GM18867 (cell line): ENCODE results near the gene CDK5.

Experiments
- ATAC-seq: cut with Tn5 transposase; IDR thresholded peaks from one replicate; pipeline ENCODE4 v1.9.1; 2021; ENCODE audit warnings: mild to moderate bottlenecking, moderate library complexity; ENCODE audit not compliant: unreplicated experiment

CDK5 gene

DNA sequence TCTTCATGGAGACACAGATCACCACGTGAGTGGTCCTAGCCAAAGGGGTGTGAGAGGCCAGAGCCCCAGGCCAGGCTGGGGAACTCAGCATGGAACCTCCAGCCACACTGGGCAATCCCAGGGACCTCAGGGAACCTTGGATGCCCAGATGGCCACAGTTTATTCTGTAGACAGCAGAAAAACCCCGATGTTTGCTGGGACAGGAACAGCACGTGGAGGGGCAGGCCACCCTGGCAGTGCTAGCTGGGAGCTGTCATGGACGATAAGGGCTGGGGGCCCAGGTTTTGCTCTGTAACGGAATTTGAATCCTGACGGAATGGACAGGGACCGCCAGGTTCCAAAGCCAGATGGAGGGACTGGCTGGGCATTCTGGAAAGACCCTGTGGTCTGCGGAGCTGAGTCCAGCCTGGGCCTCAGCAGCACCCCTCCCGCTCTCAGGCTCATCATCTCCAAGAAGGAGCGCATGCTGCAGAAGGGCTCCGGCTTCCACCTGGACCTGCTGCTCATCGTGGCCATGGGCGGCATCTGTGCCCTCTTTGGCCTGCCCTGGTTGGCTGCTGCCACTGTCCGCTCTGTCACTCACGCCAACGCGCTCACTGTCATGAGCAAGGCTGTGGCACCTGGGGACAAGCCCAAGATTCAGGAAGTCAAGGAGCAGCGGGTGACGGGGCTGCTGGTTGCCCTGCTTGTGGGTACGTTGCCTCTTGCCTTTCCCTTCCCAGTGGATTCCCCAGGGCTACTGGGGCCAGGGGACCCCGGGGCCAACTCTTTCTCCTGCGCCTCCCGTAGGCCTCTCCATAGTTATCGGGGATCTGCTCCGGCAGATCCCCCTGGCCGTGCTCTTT, 17.3 kb upstream of the CDK5 start:
- no peak for ATAC-seq

DNA sequence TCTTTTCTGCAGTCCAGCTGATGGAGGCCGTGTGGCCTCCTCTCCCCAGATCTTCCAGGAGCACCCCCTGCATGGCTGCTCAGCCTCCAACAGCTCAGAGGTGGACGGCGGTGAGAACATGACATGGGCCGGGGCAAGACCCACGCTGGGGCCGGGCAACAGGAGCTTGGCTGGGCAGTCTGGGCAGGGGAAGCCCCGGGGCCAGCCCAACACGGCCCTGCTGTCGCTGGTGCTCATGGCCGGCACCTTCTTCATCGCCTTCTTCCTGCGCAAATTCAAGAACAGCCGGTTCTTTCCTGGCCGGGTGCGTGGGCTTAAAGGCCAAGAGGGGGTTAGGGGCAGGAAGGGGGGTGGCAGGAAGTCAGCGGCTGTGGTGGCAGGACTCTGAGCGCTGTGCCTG, 16.3 kb upstream of the CDK5 start:
- ATAC-seq: no peak

DNA sequence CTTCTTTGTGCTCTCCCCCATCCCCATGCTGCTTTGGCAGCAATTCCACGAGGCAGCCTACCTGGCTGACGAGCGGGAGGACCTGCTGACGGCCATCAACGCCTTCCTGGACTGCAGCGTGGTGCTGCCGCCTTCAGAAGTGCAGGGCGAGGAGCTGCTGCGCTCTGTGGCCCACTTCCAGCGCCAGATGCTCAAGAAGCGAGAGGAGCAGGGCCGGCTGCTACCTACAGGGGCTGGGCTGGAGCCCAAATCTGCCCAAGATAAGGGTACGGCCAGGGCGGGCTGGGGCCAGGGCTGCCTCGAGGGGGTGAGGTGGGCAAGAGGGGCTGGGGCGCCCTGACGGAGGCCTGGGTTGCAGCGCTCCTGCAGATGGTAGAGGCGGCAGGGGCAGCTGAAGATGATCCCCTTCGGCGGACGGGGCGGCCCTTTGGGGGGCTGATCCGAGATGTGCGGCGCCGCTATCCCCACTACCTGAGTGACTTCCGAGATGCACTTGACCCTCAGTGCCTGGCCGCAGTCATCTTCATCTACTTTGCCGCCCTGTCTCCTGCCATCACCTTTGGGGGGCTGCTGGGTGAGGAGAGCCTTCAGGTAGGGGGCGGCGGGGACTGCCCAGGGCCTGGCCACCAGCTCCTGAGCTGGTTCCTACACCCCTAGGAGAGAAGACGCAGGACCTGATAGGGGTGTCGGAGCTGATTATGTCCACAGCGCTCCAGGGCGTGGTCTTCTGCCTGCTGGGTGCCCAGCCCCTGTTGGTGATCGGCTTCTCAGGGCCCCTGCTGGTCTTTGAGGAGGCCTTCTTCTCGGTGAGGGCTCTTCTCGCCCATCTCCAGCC, 13.6 kb upstream of the CDK5 start:
- ATAC-seq: no peak

DNA sequence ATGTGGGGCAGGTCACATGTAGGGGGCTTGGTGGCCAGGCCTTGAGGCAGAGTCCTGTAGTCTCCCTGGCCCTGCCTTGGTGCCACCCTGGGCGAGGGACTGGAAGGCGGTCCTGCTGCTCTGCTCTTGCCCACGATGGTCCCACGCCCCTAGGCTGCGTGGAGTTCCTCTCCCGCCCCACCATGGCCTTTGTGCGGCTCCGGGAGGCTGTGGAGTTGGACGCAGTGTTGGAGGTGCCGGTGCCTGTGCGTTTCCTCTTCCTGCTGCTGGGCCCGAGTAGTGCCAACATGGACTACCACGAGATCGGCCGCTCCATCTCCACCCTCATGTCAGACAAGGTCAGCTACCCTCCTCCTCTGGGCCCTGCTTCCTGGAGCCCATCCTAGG, 12.9 kb upstream of the CDK5 start:
- ATAC-seq: no peak

DNA sequence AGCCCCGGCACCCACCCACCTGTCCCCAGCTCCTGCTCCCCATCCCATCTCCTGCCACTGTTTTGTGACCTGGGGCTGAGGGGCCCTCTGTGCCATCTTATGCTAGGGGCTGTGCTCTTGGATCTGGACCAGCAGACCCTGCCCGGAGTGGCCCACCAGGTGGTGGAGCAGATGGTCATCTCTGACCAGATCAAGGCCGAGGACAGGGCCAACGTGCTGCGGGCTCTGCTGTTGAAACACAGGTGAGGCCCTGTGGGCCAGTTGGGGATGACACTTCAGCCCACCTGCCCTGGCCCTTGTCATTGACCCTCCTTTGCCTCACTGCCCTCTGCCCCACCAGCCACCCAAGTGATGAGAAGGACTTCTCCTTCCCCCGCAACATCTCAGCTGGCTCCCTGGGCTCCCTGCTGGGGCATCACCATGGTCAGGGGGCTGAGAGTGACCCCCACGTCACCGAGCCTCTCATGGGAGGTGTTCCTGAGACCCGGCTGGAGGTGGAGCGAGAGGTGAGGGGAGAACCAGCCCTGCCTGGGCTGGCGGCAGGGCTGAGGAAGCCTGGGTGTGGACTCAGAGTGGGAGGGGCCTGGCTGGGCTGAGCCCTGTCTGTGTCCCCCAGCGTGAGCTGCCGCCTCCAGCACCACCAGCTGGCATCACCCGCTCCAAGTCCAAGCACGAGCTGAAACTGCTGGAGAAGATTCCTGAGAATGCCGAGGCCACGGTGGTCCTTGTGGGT, 12.3 kb upstream of the CDK5 start:
- no peak for ATAC-seq

DNA sequence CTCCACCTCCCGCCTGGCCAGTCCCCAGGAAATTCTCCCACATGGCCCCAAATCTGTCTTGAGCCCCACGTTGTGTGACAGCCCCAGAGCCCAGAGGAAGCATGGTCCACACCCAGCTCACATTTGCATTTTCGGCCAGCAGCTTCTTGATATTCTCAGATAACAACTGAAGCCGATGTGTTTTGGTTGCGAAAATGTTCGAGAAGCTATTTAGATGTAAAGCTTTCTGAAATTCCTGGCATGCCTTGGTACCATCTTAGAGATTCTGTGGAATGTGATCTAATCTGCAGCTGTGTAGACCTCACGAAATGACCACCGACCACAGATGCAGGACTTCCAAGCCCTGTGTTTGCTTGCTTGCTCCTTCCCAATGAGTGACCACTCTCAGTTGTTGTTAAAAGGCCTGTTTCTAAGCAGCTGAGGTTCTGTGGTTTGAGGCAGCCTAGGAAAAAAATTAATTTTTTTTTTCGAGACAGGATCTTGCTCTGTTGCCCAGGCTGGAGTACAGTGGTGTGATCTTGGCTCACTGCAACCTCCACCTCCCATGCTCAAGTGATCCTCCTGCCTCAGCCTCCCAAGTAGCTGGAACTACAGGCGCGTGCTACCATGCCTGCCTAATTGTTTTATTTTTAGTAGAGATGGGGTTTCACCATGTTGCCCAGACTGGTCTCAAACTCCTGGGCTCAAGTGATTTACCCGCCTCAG, 10.5 kb upstream of the CDK5 start:
- no peak for ATAC-seq

DNA sequence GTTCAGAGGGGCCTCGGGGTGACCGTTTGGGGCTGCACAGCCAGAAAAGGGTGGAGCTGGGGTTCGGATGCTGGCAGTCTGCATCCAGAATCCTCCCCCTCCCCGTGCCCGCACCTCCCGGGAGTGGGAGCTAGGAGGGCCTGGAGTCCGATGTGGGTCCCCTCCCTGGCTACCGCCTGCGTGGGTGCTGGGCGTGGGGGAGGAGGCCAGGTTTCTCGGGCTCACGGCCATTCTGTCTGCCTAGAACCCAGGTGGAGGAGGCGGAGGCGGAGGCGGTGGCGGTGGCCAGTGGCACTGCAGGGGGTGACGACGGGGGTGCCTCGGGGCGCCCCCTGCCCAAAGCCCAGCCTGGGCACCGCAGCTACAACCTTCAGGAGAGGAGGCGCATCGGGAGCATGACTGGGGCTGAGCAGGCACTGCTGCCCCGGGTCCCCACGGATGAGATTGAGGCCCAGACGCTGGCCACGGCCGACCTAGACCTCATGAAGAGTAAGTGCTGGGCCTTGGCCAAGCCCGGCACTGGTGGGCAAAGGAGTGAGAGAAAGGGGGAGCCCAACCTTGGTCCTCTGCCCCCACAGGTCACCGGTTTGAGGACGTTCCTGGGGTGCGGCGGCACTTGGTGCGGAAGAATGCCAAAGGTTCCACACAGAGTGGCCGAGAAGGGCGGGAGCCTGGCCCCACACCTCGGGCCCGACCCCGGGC, 8.7 kb upstream of the CDK5 start:
- ATAC-seq: no peak

DNA sequence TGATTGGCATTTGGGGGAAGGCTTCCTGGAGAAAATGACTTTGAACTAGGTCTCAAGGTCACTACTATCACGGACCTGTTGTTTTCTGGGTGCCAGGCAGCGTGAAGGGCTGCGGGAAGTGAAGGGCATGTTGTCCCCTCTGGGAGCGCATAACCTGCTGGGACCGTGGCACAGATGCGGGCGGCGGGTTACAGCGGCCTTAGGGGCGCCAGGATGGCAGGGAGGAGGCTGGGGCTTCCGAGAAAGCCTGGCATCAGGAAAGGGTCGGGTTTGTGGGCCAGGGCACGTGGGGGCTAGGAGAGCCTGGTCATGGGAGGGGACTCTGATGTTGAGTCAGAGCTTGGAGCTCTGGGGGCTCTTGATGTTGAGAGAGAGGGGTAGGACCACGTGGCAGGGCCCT, 7.8 kb upstream of the CDK5 start:
- ATAC-seq: no peak

DNA sequence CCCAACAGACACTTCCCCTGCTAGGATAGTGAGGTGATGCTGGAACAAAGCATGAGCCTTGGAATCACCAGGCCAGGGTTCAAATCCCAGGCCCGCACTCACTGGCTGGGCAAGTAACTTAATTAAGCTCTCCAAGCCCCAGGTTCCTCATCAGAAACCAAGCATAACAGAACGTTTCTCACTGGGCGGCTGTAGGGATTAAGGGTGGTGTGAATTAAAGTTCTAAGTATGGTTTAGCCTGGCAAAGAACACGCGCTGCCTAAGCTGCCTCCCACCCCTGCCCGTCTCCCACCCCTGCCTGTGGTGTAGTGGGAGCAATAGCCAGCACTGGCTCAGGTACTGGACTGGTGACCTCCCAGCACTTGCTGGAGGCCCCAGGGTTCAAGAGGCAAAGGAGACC, 7.3 kb upstream of the CDK5 start:
- ATAC-seq: no peak

DNA sequence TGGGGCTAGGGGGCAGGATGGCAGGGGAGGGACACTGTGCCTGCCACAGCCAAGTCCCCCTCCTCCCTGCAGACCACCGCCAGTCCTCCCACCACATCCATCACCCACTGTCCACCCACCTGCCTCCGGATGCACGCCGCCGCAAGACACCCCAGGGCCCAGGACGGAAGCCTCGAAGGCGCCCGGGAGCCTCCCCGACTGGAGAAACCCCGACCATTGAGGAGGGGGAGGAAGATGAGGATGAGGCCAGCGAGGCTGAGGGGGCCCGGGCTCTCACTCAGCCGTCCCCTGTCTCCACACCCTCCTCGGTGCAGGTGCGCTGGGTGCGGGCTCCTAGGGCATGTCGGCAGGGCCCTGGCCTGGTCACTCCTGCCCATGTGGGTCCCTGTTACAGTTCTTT, 6.8 kb upstream of the CDK5 start:
- no peak for ATAC-seq

DNA sequence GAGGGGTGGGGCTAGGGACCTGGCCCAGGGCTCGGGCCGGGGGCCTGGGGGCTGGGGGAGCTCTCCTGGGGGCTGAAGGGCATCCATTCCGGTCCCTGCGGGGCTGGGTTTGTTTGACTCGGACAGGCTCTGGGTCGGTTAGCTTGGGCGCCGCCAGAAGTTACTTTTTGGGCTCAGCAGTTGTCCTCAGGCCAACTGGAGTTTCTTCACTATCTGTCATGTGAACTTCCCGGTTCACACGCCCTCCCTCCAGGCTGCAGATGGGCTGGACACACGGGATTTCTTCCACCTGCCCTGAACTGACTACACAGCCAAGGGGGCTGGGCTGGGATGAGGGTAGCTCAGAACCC, 5.5 kb upstream of the CDK5 start:
- ATAC-seq: no peak

DNA sequence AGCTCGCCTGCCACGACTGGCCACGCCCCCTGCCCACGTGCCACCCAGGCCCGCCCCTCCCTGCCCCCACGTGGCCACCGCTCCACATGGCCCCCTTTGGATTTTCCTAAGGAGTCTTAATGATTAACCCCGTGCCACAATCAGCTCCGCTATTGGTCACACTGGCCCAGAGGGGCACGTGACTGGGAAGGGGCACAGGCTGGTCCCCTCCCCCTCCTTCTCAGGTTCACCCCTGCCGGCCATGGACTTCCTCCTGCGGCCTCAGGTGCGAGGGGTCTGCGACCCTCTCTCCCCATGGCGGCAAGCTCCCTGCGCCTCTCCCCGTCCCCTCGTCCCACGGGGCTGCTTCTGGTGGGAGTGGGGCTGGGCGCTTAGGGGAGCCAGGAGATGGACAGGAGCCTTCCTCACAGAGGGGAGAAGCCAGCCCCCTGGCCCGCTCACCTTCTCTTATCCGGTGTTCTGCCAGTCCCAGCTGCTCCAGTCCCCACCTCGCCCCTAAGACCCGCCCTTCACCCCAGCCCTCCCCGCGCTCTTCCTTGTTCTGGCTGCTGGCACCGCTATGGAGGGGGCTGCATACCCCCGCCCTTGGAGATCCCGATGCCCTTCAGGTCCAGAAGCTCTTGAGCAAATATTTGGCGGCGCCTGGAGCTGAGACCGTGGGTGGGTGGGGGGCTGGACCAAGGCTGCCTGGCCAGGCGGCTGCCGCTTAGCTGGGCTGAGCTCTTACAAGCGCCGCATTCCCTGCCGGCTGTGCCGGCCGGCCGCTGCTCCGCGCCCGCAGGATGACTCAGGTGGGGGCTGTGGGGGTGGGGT, 4.9 kb upstream of the CDK5 start:
- ATAC-seq: no peak

DNA sequence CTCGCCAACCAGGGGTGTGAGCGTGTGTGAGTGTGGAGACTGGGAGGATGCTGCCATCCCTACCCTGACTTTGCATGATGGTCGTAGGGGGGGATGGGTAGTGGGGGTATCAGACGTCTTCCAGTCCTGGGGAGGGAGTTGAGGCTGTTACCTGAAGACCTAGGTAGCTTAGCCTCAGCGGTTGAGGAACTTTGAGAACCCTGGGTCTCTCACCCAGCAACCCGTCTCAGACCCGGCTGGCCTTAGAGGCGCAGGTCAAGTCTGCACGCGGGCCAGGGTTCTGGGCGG, 4.4 kb upstream of the CDK5 start:
- ATAC-seq: no peak

DNA sequence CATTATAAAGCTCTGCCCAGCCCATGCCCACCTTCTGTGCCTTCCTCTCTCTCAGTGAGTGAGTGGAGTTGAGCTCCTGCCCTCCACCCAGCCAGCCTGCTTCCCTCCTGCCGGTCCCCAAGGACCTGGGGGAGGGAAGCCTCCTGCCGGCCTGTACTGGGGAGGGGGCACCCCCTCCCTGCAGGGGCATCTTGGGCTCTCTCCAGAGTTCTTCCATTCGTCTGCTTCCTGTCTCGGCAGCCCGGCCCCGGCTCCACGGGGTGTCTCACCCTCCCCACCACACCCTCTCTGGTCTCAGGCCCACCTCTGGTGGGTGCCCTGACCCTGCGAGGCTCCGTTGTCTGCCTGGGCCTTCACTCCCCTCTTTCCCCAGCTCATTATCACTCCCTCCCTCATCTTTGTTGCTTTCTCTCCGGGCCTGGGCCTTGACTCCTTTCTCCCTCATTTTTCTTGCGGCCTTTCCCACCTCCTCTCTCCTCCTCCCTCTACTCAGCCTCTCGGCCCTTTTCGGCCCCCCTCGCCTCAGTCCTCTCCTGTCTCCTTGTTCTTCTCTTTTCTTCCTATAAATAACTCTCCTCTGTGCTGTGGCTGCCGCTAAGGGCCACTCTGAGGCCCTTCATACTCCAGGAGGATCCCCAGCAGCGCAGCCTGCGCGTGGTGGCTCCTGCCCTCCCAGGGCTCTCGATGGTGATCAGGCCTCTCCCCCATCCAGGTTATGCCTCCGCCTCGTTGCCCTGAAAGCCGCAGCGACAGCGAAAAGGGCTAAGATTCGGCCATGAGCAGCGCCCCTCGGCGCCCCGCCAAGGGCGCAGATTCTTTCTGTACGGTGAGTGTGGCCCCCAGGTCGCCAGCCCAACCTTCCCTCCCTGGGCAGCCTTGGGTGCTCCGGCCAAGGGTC, 3.8 kb upstream of the CDK5 start:
- no peak for ATAC-seq

DNA sequence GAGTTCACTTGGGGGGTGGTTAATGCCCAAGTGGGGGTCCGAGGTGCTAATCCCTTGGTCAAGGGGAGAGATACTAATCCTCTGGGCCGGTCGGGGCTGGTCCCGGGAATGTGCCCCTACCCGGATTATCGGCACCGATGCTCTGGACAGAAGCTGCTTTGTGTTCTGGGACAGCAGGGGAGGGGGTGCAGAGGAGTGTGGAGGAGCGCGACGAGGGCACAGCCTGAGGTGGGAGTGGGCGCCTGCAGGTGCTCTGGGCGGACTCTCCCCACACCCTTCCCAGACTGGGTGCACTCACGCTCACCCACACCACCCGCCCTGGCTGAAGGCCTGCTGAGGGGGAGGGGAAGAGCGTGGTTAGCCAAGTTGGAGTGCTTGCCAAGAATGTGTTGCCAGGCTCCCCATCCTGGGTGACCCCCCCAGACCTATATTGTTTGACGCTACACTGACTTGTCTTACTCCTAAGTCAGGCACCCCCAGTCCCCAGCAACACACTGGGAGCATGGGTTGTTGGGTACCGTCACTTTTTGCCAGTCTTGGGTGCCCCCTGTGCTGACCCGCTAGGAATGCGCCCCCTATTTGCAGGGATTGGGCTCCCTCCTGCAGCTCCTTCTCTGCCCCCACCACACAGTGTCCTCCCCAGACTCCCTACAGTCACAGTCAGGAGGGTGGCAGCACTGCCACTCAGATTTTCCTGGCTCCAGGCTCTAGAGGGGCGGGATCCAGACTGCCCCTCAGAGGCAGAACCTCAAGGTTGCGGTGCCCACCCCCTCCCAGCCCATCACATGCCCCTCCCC, 2.9 kb upstream of the CDK5 start:
- ATAC-seq: no peak

DNA sequence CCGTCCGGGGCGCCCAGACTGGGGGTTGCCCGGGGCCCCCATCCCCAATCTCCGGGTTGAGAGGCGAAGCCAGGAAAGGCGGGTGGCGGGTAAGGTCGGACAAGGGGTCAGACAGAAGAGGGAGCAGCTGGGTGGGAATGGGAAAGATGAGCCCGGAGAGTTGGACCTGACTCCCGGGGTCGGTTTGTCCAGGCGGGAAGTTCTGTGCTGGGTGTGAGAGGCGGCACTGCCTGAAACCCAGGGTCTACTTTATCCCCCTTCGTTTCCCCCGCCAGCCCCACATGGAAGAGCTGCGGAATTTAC, 2.4 kb upstream of the CDK5 start:
- ATAC-seq: no peak

DNA sequence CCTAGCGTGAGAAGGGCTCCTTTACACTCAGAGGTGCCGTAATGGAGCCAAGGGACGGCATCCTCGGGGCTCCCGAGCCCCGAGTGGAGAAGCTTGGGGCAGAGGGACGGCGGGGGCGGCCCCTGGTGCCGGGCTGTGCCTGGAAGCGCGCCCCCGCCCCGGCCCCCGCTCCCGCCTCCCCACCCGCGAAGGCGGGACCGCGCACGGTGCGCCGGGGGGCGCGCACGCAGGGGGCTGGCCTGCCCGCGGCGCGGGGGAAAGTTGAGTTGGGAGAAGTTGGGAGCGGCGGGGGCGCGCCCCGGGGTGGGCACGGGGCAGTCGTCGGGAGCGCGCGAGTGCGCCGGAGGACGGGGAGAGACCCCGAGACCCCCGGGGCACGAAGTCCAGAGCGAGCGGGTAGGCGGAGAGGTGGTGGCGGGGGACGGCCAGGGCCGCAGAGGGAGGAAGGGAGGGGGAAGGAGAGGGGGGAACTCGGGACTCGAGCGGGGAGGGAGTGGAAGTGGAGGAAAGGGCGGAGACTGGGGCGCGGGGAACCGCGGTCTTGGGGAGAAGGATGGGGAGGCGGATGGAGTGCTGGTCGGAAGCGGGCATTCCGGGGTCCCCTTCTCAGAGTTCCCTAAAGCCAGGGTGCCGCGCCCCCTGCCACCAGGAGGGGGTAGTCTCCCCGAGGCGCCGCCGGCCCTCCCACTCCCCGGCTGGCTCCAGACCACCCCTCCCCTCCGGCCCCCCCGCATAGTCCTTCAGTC, 1.8 kb upstream of the CDK5 start, which contains the start of gene SLC4A2:
Gene SLC4A2 (plus strand): TSS at position 223 of the 746 bp plus-strand sequence. CDS start 2,399 bp downstream, outside the sequence.
- peak; percentile 35 for ATAC-seq
